ENCODE data around the gene CBLL1.

The CBLL1 gene

GRCh38 chr7:107779647-107780099 lies 35.7 kb downstream of the CBLL1 start:
- DNase-seq: no peak
- Histone ChIP-seq H3K27me3 (ENCODE audit: insufficient read depth, low read length, poor library complexity) (no peaks in the 10 kb centered on the region), H2AFZ (ENCODE audit: low read depth, low read length) (no peak overlapping the region), H3K79me2 (ENCODE audit: insufficient read depth, low read length) (no peaks in the 10 kb centered on the region), H3K4me1 (ENCODE audit: insufficient read depth, low read length) (no peaks in the 10 kb centered on the region), H3K9ac (ENCODE audit: low read depth, low read length) (no peak overlapping the region), H3K4me3 (ENCODE audit: low read depth in 1 of 2, low read length in 2 of 2) (no peak overlapping the region), H4K20me1 (ENCODE audit: insufficient read depth, low read length) (no peaks in the 10 kb centered on the region), H3K9me3 (ENCODE audit: insufficient read depth, low read length, severe bottlenecking) (no peaks in the 10 kb centered on the region), H3K27ac (ENCODE audit: low read length) (no peak overlapping the region), H3K36me3 (ENCODE audit: insufficient read depth, low read length) (no peaks in the 10 kb centered on the region), H3K4me2 (ENCODE audit: insufficient read depth, low read length) (no peak overlapping the region)
- no peak for ATAC-seq (ENCODE audit: insufficient read depth, low read depth)
- no peak for TF ChIP-seq EZH2 (IDR thresholded peaks at IDR 0.05; ENCODE audit: borderline replicate concordance, low read depth, low read length, severe bottlenecking)
- no peak for TF ChIP-seq CTCF (IDR thresholded peaks at IDR 0.05; ENCODE audit: borderline replicate concordance, extremely low read depth, low read length, poor library complexity, severe bottlenecking)

GRCh38 chr7:107782374-107782773 lies 38.4 kb downstream of the CBLL1 start:
- Histone ChIP-seq H3K4me2 (ENCODE audit: insufficient read depth, low read length) (no peak overlapping the region), H3K9me3 (ENCODE audit: insufficient read depth, low read length, severe bottlenecking) (no peaks in the 10 kb centered on the region), H3K4me3 (ENCODE audit: low read depth in 1 of 2, low read length in 2 of 2) (no peak overlapping the region), H3K27me3 (ENCODE audit: insufficient read depth, low read length, poor library complexity) (no peaks in the 10 kb centered on the region), H4K20me1 (ENCODE audit: insufficient read depth, low read length) (no peaks in the 10 kb centered on the region), H3K79me2 (ENCODE audit: insufficient read depth, low read length) (no peaks in the 10 kb centered on the region), H2AFZ (ENCODE audit: low read depth, low read length) (no peak overlapping the region), H3K36me3 (ENCODE audit: insufficient read depth, low read length) (no peaks in the 10 kb centered on the region), H3K27ac (ENCODE audit: low read length) (no peak overlapping the region), H3K4me1 (ENCODE audit: insufficient read depth, low read length) (no peaks in the 10 kb centered on the region), H3K9ac (ENCODE audit: low read depth, low read length) (no peak overlapping the region)
- DNase-seq: no peak
- TF ChIP-seq EZH2 (IDR thresholded peaks at IDR 0.05; ENCODE audit: borderline replicate concordance, low read depth, low read length, severe bottlenecking) (no peak), CTCF (IDR thresholded peaks at IDR 0.05; ENCODE audit: borderline replicate concordance, extremely low read depth, low read length, poor library complexity, severe bottlenecking) (no peak)
- no peak for ATAC-seq (ENCODE audit: insufficient read depth, low read depth)

GRCh38 chr7:107783648-107784047 lies 39.7 kb downstream of the CBLL1 start:
- Histone ChIP-seq H3K4me1 (ENCODE audit: insufficient read depth, low read length) (no peaks in the 10 kb centered on the region), H2AFZ (ENCODE audit: low read depth, low read length) (no peak overlapping the region), H4K20me1 (ENCODE audit: insufficient read depth, low read length) (no peaks in the 10 kb centered on the region), H3K79me2 (ENCODE audit: insufficient read depth, low read length) (no peaks in the 10 kb centered on the region), H3K27me3 (ENCODE audit: insufficient read depth, low read length, poor library complexity) (no peaks in the 10 kb centered on the region), H3K4me2 (ENCODE audit: insufficient read depth, low read length) (no peak overlapping the region), H3K9me3 (ENCODE audit: insufficient read depth, low read length, severe bottlenecking) (no peaks in the 10 kb centered on the region), H3K27ac (ENCODE audit: low read length) (no peak overlapping the region), H3K4me3 (ENCODE audit: low read depth in 1 of 2, low read length in 2 of 2) (no peak overlapping the region), H3K9ac (ENCODE audit: low read depth, low read length) (no peak overlapping the region), H3K36me3 (ENCODE audit: insufficient read depth, low read length) (no peaks in the 10 kb centered on the region)
- TF ChIP-seq EZH2 (IDR thresholded peaks at IDR 0.05; ENCODE audit: borderline replicate concordance, low read depth, low read length, severe bottlenecking) (no peak), CTCF (IDR thresholded peaks at IDR 0.05; ENCODE audit: borderline replicate concordance, extremely low read depth, low read length, poor library complexity, severe bottlenecking) (no peak)
- no peak for ATAC-seq (ENCODE audit: insufficient read depth, low read depth)
- no peak for DNase-seq

- no peak overlapping the region for H2AFZ ChIP-seq (ENCODE audit: low read depth, low read length)
- H3K4me1 ChIP-seq (ENCODE audit: insufficient read depth, low read length): no peaks in the 10 kb centered on the region
- H3K9me3 ChIP-seq (ENCODE audit: insufficient read depth, low read length, severe bottlenecking): no peaks in the 10 kb centered on the region
- TF ChIP-seq EZH2 (IDR thresholded peaks at IDR 0.05; ENCODE audit: borderline replicate concordance, low read depth, low read length, severe bottlenecking) (no peak), CTCF (IDR thresholded peaks at IDR 0.05; ENCODE audit: borderline replicate concordance, extremely low read depth, low read length, poor library complexity, severe bottlenecking) (no peak)
- ATAC-seq (ENCODE audit: insufficient read depth, low read depth) (no peak), DNase-seq (no peak)
- H3K4me3 ChIP-seq (ENCODE audit: low read depth in 1 of 2, low read length in 2 of 2): no peak overlapping the region
- no peaks in the 10 kb centered on the region for H3K36me3 ChIP-seq (ENCODE audit: insufficient read depth, low read length)
- H3K27ac ChIP-seq (ENCODE audit: low read length): no peak overlapping the region
- no peak overlapping the region for H3K4me2 ChIP-seq (ENCODE audit: insufficient read depth, low read length)
- H3K79me2 ChIP-seq (ENCODE audit: insufficient read depth, low read length): no peaks in the 10 kb centered on the region
- no peak overlapping the region for H3K9ac ChIP-seq (ENCODE audit: low read depth, low read length)
- H4K20me1 ChIP-seq (ENCODE audit: insufficient read depth, low read length): no peaks in the 10 kb centered on the region
- no peaks in the 10 kb centered on the region for H3K27me3 ChIP-seq (ENCODE audit: insufficient read depth, low read length, poor library complexity)
Measured at GRCh38 chr7:107785170-107785569, 41.2 kb downstream of the CBLL1 start.

Measured in DND-41 (cell line).